ENCODE data around the gene SELENBP1. TPM values are rescaled to one million over a fixed set of nuclear protein-coding genes. Genes with fewer than 3 reads are reported as not detected.
"Not testable (repeated sequence)": the region's sequence is repeated elsewhere in the genome, so short reads cannot be mapped to it uniquely, and the experiment has no call there.

SELENBP1 gene
- total RNA-seq, 1 experiment from 2014 or later, result 0.27 TPM

DNA sequence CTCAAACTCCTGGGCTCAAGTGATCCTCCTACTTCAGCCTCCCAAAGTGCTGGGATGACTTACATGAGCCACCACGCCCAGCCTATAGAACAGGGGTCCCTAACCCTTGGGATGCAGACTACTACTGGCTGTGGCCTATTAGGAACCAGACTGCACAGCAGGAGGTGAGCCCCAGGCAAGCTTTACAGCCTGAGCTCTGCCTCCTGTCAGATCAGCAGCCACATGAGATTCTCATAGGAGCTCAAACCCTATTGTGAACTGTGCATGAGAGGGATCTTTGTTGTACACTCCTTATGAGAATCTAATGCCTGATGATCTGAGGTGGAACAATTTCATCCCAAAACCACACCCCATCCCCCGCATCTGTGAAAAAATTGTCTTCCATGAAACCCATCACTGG lies 13.5 kb upstream of the SELENBP1 start:
- no peak for DNase-seq (ENCODE audit: low spot score)
- in situ Hi-C loops (cut with HindIII; ENCODE audit: low sequenced_read_pairs), result no loop called here

GRCh38 chr1:151384584-151384983 lies 12.1 kb upstream of the SELENBP1 start:
- no peak for DNase-seq (ENCODE audit: low spot score)
- in situ Hi-C loops (cut with HindIII; ENCODE audit: low sequenced_read_pairs), result no loop called here

DNA sequence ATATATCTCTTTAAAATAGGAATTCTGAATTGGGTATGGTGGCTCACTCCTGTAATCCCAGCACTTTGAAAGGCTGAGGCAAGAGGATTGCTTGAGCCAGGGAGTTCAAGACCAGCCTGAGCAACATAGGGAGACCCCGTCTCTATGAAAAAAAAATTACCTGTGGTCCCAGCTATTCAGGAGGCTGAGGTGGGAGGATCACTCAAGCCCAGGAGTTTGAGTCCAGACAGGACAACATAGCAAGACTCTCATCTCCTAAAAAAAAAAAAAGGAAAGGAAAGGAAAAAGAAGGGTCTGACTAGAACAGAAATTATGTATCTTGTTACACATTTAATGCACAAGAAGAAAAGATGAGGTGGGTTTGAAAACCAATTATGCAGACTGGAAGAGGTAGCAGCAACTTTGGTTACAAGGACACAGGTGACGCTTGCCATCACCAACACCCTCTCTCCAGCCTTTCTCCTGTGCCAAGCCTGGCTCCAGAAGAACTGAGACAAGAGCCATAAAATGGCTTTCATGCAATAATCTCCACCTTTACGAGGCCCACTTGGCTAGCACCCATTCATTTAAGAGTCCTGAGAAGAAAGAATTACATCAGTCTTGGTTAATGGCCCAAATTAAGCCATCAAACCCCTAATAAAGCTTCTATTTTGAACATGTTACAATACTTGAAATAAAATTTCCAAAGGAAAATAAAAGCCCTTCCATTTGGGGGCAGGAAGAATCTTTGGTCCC lies 4.8 kb upstream of the SELENBP1 start:
- in situ Hi-C loops (cut with HindIII; ENCODE audit: low sequenced_read_pairs), result no loop called here
- DNase-seq (ENCODE audit: low spot score), result no peak

DNA sequence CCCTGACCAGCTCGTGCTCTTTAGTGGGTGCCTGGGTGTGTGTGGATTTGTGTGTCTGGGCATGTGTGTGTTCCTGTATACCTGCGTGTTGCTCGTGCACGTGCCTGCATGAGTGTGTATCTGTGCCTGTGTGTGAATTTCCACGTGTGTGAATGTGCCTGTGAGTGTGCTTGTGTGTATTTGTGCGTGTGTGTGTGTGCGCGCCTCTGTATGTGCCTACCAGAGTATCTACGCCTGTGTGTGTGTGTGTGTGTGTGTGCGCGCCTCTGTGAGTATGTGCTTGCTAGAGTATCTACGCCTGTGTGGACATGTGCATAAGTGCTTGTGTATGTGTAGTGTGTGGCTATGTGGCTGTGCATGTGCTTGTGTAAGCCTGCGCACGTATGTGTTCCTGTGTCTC lies 691 bp upstream of the SELENBP1 start:
- in situ Hi-C loops (cut with HindIII; ENCODE audit: low sequenced_read_pairs), result no loop called here

GRCh38 chr1:151371370-151372057 lies 991 bp downstream of the SELENBP1 start:
- in situ Hi-C loops (cut with HindIII; ENCODE audit: low sequenced_read_pairs), result no loop called here
- DNase-seq (ENCODE audit: low spot score), result peak; percentile 13

More for the DNA sequence above, 691 bp upstream of the SELENBP1 start:
- DNase-seq (ENCODE audit: low spot score), result no peak

- DNase-seq (ENCODE audit: low spot score), result no peak
- in situ Hi-C loops (cut with HindIII; ENCODE audit: low sequenced_read_pairs), result no loop called here
These were observed 2.1 kb downstream of the SELENBP1 start for GRCh38 chr1:151370211-151370911.

DNA sequence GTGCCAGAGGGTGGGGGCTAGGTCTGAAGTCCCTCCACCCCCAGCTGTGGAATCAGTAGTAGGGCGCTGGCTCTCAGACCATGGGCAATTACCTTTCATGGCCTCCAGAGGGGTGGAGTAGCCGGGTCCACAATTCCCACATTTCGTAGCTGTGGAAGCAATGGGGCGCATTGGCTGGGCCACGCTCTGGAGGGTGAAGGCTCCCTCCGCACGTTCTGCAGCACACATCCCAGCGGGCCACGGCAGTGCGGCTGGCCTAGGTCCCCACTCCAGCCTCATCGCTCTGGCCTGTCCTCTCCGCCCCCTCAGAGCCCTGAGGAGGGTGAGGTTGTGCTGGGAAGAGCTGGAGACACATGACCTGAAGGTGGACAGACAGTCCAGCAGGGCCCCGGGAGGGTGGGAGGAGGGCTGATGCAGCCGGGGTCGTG lies 2.9 kb downstream of the SELENBP1 start:
- in situ Hi-C loops (cut with HindIII; ENCODE audit: low sequenced_read_pairs), result no loop called here
- DNase-seq (ENCODE audit: low spot score), result no peak

GRCh38 chr1:151369302-151369610 lies 3.2 kb downstream of the SELENBP1 start:
- in situ Hi-C loops (cut with HindIII; ENCODE audit: low sequenced_read_pairs), result no loop called here
- DNase-seq (ENCODE audit: low spot score), result no peak

- no peak for DNase-seq (ENCODE audit: low spot score)
- in situ Hi-C loops (cut with HindIII; ENCODE audit: low sequenced_read_pairs), result no loop called here
These were observed 3.9 kb downstream of the SELENBP1 start for GRCh38 chr1:151368393-151369301.

GRCh38 chr1:151367658-151368392 lies 4.7 kb downstream of the SELENBP1 start:
- no peak for DNase-seq (ENCODE audit: low spot score)
- in situ Hi-C loops (cut with HindIII; ENCODE audit: low sequenced_read_pairs), result no loop called here

GRCh38 chr1:151364996-151365395 lies 7.5 kb downstream of the SELENBP1 start:
- in situ Hi-C loops (cut with HindIII; ENCODE audit: low sequenced_read_pairs), result no loop called here
- no peak for DNase-seq (ENCODE audit: low spot score)

- no peak for DNase-seq (ENCODE audit: low spot score)
- in situ Hi-C loops (cut with HindIII; ENCODE audit: low sequenced_read_pairs), result no loop called here
These were observed 10.0 kb downstream of the SELENBP1 start for GRCh38 chr1:151362308-151363155.

DNA sequence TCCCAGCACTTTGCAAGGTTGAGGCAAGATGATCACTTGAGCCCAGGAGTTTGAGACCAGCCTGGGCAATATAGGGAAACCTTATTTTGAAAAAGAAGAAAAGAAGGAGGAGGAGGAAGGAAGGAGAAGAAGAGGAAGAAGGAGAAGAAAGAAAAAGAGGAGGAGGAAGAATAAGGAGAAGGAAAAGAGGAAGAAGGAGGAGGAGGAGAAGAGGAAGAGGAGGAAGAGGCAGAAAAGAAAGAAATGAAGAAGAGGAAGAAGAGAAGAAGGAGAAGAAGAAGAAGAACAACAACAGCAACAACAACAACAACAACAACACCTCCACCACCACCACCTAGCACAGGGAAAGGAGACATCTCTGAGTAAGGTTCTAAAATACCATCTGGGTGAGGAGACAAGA lies 10.6 kb downstream of the SELENBP1 start:
- in situ Hi-C loops (cut with HindIII; ENCODE audit: low sequenced_read_pairs), result no loop called here
- no peak for DNase-seq (ENCODE audit: low spot score)

DNA sequence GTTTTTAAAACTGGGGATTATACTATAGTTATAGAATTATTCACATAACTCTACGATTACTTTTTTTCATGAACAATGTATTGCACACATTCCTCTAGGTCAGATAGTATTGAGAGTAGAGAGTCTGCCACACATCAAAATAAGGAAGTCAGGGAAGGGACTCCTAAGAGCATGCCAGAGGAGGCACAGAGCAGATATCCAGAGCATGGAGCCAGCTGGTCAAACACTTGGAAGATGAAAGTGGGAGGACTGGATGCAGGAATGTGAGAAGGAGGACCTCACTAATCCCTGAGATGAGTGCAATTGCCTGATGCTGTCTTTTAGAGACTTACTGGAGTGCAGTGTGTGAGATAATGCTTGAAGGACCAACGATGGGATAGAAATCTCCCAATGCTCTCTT lies 15.8 kb downstream of the SELENBP1 start:
- in situ Hi-C loops (cut with HindIII; ENCODE audit: low sequenced_read_pairs), result no loop called here
- no peak for DNase-seq (ENCODE audit: low spot score)

DNA sequence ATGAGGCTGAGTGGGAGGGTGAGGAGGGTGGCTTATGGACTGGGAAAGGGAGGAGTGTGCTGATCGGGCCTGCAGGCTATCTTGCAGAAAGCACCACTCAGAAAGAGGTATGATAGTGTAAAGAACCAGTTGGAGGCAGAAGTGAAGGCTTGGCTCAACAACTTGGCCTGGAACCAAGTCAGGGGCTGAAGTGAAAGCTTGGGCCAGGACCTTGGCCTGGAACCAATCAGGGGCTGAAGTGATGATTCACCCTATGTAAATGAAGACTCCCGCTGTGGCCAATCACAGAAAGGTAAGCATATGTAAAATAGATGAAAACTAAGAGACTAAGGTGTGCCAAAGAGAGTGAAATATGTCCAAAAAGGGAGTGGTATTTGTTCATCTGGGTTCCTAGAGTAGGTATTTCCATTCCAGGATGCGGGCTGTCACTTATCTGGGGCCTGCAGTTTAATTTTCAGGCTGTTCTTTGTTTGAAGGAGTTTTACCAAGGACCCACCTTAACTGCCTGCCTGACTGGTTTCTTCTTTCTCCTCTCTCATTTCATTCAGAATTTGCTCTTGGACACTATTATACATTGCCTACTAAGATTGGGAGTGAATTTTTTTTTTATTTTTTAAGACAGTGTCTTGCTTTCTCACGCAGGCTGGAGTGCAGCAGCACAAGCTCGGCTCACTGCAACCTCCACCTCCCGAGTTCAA lies 20.3 kb downstream of the SELENBP1 start:
- in situ Hi-C loops (cut with HindIII; ENCODE audit: low sequenced_read_pairs), result no loop called here
- DNase-seq (ENCODE audit: low spot score), result no peak

DNA sequence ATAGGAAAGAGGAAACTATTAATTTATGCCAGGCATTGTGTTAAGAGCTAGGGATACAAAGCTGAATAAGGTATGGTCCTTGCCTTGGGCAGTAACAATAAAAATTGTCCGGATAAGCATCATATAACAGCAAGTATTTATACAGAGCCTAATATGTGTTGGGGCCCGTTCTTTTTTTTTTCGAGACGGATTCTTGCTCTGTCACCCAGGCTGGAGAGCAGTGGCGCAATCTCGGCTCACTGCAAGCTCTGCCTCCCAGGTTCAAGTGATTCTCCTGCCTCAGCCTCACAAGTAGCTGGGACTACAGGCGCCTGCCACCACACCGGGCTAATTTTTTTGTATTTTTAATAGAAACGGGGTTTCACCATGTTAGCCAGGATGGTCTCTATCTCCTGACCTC lies 22.2 kb downstream of the SELENBP1 start:
- in situ Hi-C loops (cut with HindIII; ENCODE audit: low sequenced_read_pairs); DNase-seq (ENCODE audit: low spot score): not testable (repeated sequence)

- no peak for DNase-seq (ENCODE audit: low spot score)
- in situ Hi-C loops (cut with HindIII; ENCODE audit: low sequenced_read_pairs), result no loop called here
These were observed 24.8 kb downstream of the SELENBP1 start for GRCh38 chr1:151347523-151348246.
